Measurements from ENCODE around the gene CCNDBP1. TPM values are rescaled to one million over a fixed set of nuclear protein-coding genes. Genes with fewer than 3 reads are reported as not detected.

CCNDBP1 gene
- polyA plus RNA-seq, 2 of the 4 experiments (the other 2 are of a cell fraction), result 24.3 to 44.8 TPM

GRCh38 chr15:43213466-43213865 is 28.3 kb downstream of the CCNDBP1 start:
- Histone ChIP-seq H3K27ac (no peak overlapping the region), H3K4me3 (no peak overlapping the region), H3K9me3 (no peaks in the 10 kb centered on the region), H3K4me2 (no peak overlapping the region), H3K4me1 (no peaks in the 10 kb centered on the region)
- no peak for FAIRE-seq
- DNase-seq (ENCODE audit: low read depth in 1 of 2, low spot score in 1 of 2), result no peak
- WGBS (ENCODE audit: missing lambda C conversion rate), result 17% methylated on average over 1 of the region's 5 CpGs
- ATAC-seq, result no peak
- no peak for TF ChIP-seq TP53 (CRISPR knock-in tag; IDR thresholded peaks at IDR 0.05)
- no peak for TF ChIP-seq BCL3 (IDR thresholded peaks at IDR 0.05)
- no peak for TF ChIP-seq KDM5A (IDR thresholded peaks at IDR 0.05)
- no peak for TF ChIP-seq PHF8 (IDR thresholded peaks at IDR 0.05; ENCODE audit: borderline replicate concordance, low read depth)
- no peak for TF ChIP-seq ZNF302 (CRISPR knock-in tag; IDR thresholded peaks at IDR 0.05)
- POLR2A ChIA-PET, result no interaction called here
- CTCF ChIA-PET, result interaction anchor here (1.2 to 5.2 kb wide), 4 partner anchors 9 to 73 kb away, joined by 3 to 31 read pairs (median 11); no protein-coding TSS in a partner anchor

DNA sequence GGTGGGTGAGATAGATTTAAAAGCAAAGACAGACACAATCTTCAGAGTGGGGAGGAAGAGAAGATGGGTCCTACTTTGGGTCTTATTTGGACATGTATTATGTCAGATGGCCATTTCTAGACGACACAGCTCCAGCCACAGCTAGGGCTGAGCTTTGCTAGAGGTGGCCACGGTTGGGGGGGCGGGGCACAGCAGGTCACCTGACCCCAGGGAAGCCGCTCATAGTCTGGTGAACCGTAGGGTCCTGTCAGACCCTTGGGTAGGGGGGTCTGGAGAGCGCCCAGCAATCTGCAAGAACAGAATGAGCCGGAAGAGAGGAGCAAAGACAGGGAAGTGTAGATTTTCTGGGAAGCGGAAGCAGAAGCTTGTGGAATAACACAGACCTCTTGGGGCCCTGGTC is 29.0 kb downstream of the CCNDBP1 start:
- Histone ChIP-seq H3K4me2 (no peak overlapping the region), H3K4me1 (no peaks in the 10 kb centered on the region), H3K27ac (no peak overlapping the region), H3K9me3 (no peaks in the 10 kb centered on the region), H3K4me3 (no peak overlapping the region)
- CTCF ChIA-PET, result interaction anchor here (1.3 to 5.2 kb wide), 3 partner anchors 10 to 72 kb away, joined by 7 to 31 read pairs (median 15); no protein-coding TSS in a partner anchor
- FAIRE-seq (no peak), DNase-seq (ENCODE audit: low read depth in 1 of 2, low spot score in 1 of 2) (no peak), ATAC-seq (no peak)
- 67% methylated on average over 6 of the region's 8 CpGs for WGBS (ENCODE audit: missing lambda C conversion rate)
- no peak for TF ChIP-seq MAZ (IDR thresholded peaks at IDR 0.05; ENCODE audit: borderline replicate concordance, low read depth, low read length)
- TF ChIP-seq RCOR1 (IDR thresholded peaks at IDR 0.05; ENCODE audit: low read depth, low read length), result no peak
- no peak for TF ChIP-seq ZNF302 (CRISPR knock-in tag; IDR thresholded peaks at IDR 0.05)
- TF ChIP-seq SREBF2 (IDR thresholded peaks at IDR 0.05), result no peak
- TF ChIP-seq REST (IDR thresholded peaks at IDR 0.05), result no peak
- no peak for TF ChIP-seq RAD21 (conservative IDR thresholded peaks at IDR 0.05 in 1 of 2, IDR thresholded peaks at IDR 0.05 in 1 of 2)
- no peak for TF ChIP-seq RFX5 (IDR thresholded peaks at IDR 0.05)
- TF ChIP-seq ESRRA (IDR thresholded peaks at IDR 0.05; ENCODE audit: borderline replicate concordance, low read length), result no peak
- no peak for TF ChIP-seq CBX8 (IDR thresholded peaks at IDR 0.05)
- no peak for TF ChIP-seq HEYL (CRISPR knock-in tag; IDR thresholded peaks at IDR 0.05)
- TF ChIP-seq, protein P1, sequence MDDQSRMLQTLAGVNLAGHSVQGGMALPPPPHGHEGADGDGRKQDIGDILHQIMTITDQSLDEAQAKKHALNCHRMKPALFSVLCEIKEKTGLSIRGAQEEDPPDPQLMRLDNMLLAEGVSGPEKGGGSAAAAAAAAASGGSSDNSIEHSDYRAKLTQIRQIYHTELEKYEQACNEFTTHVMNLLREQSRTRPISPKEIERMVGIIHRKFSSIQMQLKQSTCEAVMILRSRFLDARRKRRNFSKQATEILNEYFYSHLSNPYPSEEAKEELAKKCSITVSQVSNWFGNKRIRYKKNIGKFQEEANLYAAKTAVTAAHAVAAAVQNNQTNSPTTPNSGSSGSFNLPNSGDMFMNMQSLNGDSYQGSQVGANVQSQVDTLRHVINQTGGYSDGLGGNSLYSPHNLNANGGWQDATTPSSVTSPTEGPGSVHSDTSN (IDR thresholded peaks at IDR 0.05), result no peak
- no peak for TF ChIP-seq JUNB (IDR thresholded peaks at IDR 0.05)
- TF ChIP-seq CBX2 (IDR thresholded peaks at IDR 0.05; ENCODE audit: borderline replicate concordance, low read depth), result no peak
- TF ChIP-seq, protein P2, sequence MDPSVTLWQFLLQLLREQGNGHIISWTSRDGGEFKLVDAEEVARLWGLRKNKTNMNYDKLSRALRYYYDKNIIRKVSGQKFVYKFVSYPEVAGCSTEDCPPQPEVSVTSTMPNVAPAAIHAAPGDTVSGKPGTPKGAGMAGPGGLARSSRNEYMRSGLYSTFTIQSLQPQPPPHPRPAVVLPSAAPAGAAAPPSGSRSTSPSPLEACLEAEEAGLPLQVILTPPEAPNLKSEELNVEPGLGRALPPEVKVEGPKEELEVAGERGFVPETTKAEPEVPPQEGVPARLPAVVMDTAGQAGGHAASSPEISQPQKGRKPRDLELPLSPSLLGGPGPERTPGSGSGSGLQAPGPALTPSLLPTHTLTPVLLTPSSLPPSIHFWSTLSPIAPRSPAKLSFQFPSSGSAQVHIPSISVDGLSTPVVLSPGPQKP (IDR thresholded peaks at IDR 0.05; ENCODE audit: low read depth, low read length), result no peak
- no peak for TF ChIP-seq EHF (CRISPR knock-in tag; IDR thresholded peaks at IDR 0.05)
- POLR2A ChIA-PET, result no interaction called here
